Cardiac fibroblast (primary cell): ENCODE measurements around the gene NCAM1.
"Not testable (repeated sequence)": the region's sequence is repeated elsewhere in the genome, so short reads cannot be mapped to it uniquely, and the experiment has no call there.

Source experiments
- DNase-seq, 2 donors: peaks; one replicate each; pipeline versions ENCODE4 v3.0.0 to v3.0.0-alpha.2; 2010; ENCODE audit warnings: low read depth in 2 of 2
- H3K4me3 ChIP-seq, 2 donors: replicated peaks in 1 of 2; 1 replicate in 1 of 2; 2 replicates in 1 of 2; pipeline ENCODE4 v1.5.1; 2011; ENCODE audit warnings: low read depth in 2 of 2, low read length in 2 of 2, mild to moderate bottlenecking in 2 of 2, moderate library complexity in 1 of 2
- CTCF ChIP-seq: IDR thresholded peaks from one replicate; pipeline ENCODE4 v1.5.1; 2011; ENCODE audit warnings: low read depth, mild to moderate bottlenecking, low read length, inconsistent platforms

NCAM1 gene

GRCh38 chr11:113288286-113288863 is 327.2 kb downstream of the NCAM1 start:
- no peak for TF ChIP-seq CTCF
- DNase-seq: no peak
- H3K4me3 ChIP-seq: no peak overlapping the region

- peak; percentile 58 to 61 for DNase-seq
- H3K4me3 ChIP-seq: no peak overlapping the region
- peak; percentile 91 for TF ChIP-seq CTCF
Observed at GRCh38 chr11:113289431-113290187, 328.4 kb downstream of the NCAM1 start.

- TF ChIP-seq CTCF: no peak
- no peak for DNase-seq
Observed at GRCh38 chr11:113293936-113294335, 332.7 kb downstream of the NCAM1 start.

GRCh38 chr11:113295993-113296392 is 334.8 kb downstream of the NCAM1 start:
- H3K4me3 ChIP-seq: no peak overlapping the region
- no peak for DNase-seq

More at GRCh38 chr11:113293936-113294335, 332.7 kb downstream of the NCAM1 start:
- no peak overlapping the region for H3K4me3 ChIP-seq

GRCh38 chr11:113296447-113297205 is 335.4 kb downstream of the NCAM1 start:
- DNase-seq: no peak
- TF ChIP-seq CTCF: no peak
- H3K4me3 ChIP-seq: no peak overlapping the region

More at GRCh38 chr11:113295993-113296392, 334.8 kb downstream of the NCAM1 start:
- no peak for TF ChIP-seq CTCF

- not testable (repeated sequence) for DNase-seq, H3K4me3 ChIP-seq
Observed at GRCh38 chr11:113298496-113298895, 337.3 kb downstream of the NCAM1 start.

- no peak overlapping the region for H3K4me3 ChIP-seq
- DNase-seq: no peak
- no peak for TF ChIP-seq CTCF
Observed at GRCh38 chr11:113304916-113305315, 343.7 kb downstream of the NCAM1 start.
